Endometrium (tissue), 2 donors: ENCODE measurements around the gene IWS1.
"Not testable (repeated sequence)": the region's sequence is repeated elsewhere in the genome, so short reads cannot be mapped to it uniquely, and the experiment has no call there.

Experiments
- FAIRE-seq: peaks from 2 replicates; lab custom pipeline; 2012; peaks lifted over from hg19 to GRCh38; lab: Jason Lieb, UNC
- donor health status: control.
- donor health status: control.

IWS1 gene

GRCh38 chr2:127560201-127560930 is 34.1 kb upstream of the IWS1 start:
- FAIRE-seq: no peak

GRCh38 chr2:127559454-127559853 is 33.2 kb upstream of the IWS1 start:
- no peak for FAIRE-seq

- no peak for FAIRE-seq
Measured at GRCh38 chr2:127558911-127559310, 32.6 kb upstream of the IWS1 start.

GRCh38 chr2:127552846-127553245 is 26.6 kb upstream of the IWS1 start:
- FAIRE-seq: no peak

- FAIRE-seq: no peak
Measured at GRCh38 chr2:127552336-127552735, 26.0 kb upstream of the IWS1 start.

- FAIRE-seq: no peak
Measured at GRCh38 chr2:127551221-127551930, 25.1 kb upstream of the IWS1 start.

GRCh38 chr2:127546797-127547196 is 20.5 kb upstream of the IWS1 start:
- no peak for FAIRE-seq

- FAIRE-seq: no peak
Measured at GRCh38 chr2:127545796-127546195, 19.5 kb upstream of the IWS1 start.

- no peak for FAIRE-seq
Measured at GRCh38 chr2:127545189-127545588, 18.9 kb upstream of the IWS1 start.

GRCh38 chr2:127543013-127543501 is 16.8 kb upstream of the IWS1 start:
- FAIRE-seq: not testable (repeated sequence)

GRCh38 chr2:127542231-127542630 is 15.9 kb upstream of the IWS1 start:
- FAIRE-seq: no peak

GRCh38 chr2:127541809-127542208 is 15.5 kb upstream of the IWS1 start:
- FAIRE-seq: no peak

GRCh38 chr2:127537644-127538043 is 11.4 kb upstream of the IWS1 start:
- FAIRE-seq: no peak

GRCh38 chr2:127536707-127537541 is 10.6 kb upstream of the IWS1 start:
- FAIRE-seq: no peak

- no peak for FAIRE-seq
Measured at GRCh38 chr2:127535918-127536317, 9.6 kb upstream of the IWS1 start.

- FAIRE-seq: no peak
Measured at GRCh38 chr2:127535422-127535901, 9.2 kb upstream of the IWS1 start, which contains the start of gene MYO7B. Gene MYO7B (plus strand): TSS chr2:127535683. CDS start chr2:127559723, 24,040 bp downstream.

GRCh38 chr2:127532296-127532695 is 6.0 kb upstream of the IWS1 start:
- FAIRE-seq: no peak

- no peak for FAIRE-seq
Measured at GRCh38 chr2:127531221-127531648, 4.9 kb upstream of the IWS1 start.

- no peak for FAIRE-seq
Measured at GRCh38 chr2:127530245-127531140, 4.2 kb upstream of the IWS1 start.

GRCh38 chr2:127529416-127529815 is 3.1 kb upstream of the IWS1 start:
- FAIRE-seq: not testable (repeated sequence)

GRCh38 chr2:127528487-127528886 is 2.2 kb upstream of the IWS1 start:
- FAIRE-seq: no peak
